ENCODE results near the gene CYB5B.

Gene CYB5B

DNA sequence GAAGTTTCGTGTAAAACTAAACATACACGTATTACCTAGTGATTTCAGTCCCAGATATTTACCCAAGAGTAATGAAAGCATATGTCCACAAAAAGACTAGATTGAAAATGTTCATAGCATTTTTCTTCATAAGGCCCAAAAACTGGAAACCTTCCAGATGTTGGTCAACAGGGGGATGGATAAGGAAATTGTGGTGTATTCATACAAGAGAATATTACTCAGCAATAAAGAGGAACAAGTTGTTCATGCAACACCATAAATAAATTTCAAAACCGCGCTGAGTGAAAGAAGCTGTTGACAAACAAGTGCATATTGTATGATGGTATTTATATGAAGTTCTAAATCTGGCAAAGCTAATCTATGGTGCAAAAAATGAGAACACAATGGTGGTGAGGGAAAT, 87.2 kb downstream of the CYB5B start:
- Histone ChIP-seq H3K9me3 (ENCODE audit: control insufficient read depth in 1 of 2, low read length in 2 of 2) (no peaks in the 10 kb centered on the region), H3K9ac (ENCODE audit: low read depth in 1 of 2, low read length in 2 of 2) (no peak overlapping the region), H3K27me3 (ENCODE audit: control insufficient read depth in 1 of 2, insufficient read depth in 2 of 2, low read length in 2 of 2) (no peaks in the 10 kb centered on the region), H3K4me3 (ENCODE audit: low read depth in 1 of 2, low read length in 2 of 2) (no peak overlapping the region), H3K4me1 (ENCODE audit: control insufficient read depth in 1 of 2, insufficient read depth in 2 of 2, low read length in 2 of 2) (no peaks in the 10 kb centered on the region), H3K27ac (ENCODE audit: low read depth, low read length) (no peak overlapping the region), H3K36me3 (ENCODE audit: control insufficient read depth in 1 of 2, insufficient read depth in 2 of 2, low read length in 2 of 2) (no peaks in the 10 kb centered on the region)

- Histone ChIP-seq H3K27me3 (ENCODE audit: control insufficient read depth in 1 of 2, insufficient read depth in 2 of 2, low read length in 2 of 2) (no peaks in the 10 kb centered on the region), H3K9ac (ENCODE audit: low read depth in 1 of 2, low read length in 2 of 2) (no peak overlapping the region), H3K27ac (ENCODE audit: low read depth, low read length) (no peak overlapping the region), H3K36me3 (ENCODE audit: control insufficient read depth in 1 of 2, insufficient read depth in 2 of 2, low read length in 2 of 2) (no peaks in the 10 kb centered on the region), H3K9me3 (ENCODE audit: control insufficient read depth in 1 of 2, low read length in 2 of 2) (no peaks in the 10 kb centered on the region), H3K4me3 (ENCODE audit: low read depth in 1 of 2, low read length in 2 of 2) (no peak overlapping the region), H3K4me1 (ENCODE audit: control insufficient read depth in 1 of 2, insufficient read depth in 2 of 2, low read length in 2 of 2) (no peaks in the 10 kb centered on the region)
These were observed 89.0 kb downstream of the CYB5B start for GRCh38 chr16:69513180-69513966.

GRCh38 chr16:69514356-69514755, 89.9 kb downstream of the CYB5B start:
- Histone ChIP-seq H3K9ac (ENCODE audit: low read depth in 1 of 2, low read length in 2 of 2) (no peak overlapping the region), H3K4me1 (ENCODE audit: control insufficient read depth in 1 of 2, insufficient read depth in 2 of 2, low read length in 2 of 2) (no peaks in the 10 kb centered on the region), H3K27me3 (ENCODE audit: control insufficient read depth in 1 of 2, insufficient read depth in 2 of 2, low read length in 2 of 2) (no peaks in the 10 kb centered on the region), H3K4me3 (ENCODE audit: low read depth in 1 of 2, low read length in 2 of 2) (no peak overlapping the region), H3K36me3 (ENCODE audit: control insufficient read depth in 1 of 2, insufficient read depth in 2 of 2, low read length in 2 of 2) (no peaks in the 10 kb centered on the region), H3K27ac (ENCODE audit: low read depth, low read length) (no peak overlapping the region), H3K9me3 (ENCODE audit: control insufficient read depth in 1 of 2, low read length in 2 of 2) (no peaks in the 10 kb centered on the region)
